Embryonic facial prominence (tissue), 1 donor: Measurements from ENCODE around the gene DPP6.

Experiments
- DNase-seq: peaks from one replicate; pipeline ENCODE4 v3.0.0-alpha.2; 2016; ENCODE audit errors: extremely low spot score

DPP6 gene

GRCh38 chr7:154232700-154233099, 180.5 kb downstream of the DPP6 start:
- no peak for DNase-seq

GRCh38 chr7:154241988-154242387, 189.8 kb downstream of the DPP6 start:
- DNase-seq: no peak

DNA sequence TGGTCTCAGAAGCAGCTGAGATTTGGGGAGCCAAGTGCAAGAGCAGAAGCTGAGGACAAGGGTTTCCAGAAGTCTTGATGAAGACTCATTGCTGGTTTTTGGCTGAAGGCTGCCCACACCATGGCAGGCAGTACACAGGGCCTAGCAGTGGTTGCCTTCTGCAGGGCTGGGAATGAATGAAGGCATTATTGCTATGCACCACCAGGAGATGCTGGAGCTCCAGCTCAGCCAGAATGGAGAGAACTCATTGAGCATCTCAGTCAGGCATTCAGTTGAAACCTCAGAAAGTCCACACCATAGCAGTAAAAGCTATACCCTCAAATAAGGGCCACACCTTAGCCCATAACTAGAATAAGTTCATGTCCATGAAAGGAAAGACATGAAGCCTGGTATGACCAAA, 190.5 kb downstream of the DPP6 start:
- no peak for DNase-seq

DNA sequence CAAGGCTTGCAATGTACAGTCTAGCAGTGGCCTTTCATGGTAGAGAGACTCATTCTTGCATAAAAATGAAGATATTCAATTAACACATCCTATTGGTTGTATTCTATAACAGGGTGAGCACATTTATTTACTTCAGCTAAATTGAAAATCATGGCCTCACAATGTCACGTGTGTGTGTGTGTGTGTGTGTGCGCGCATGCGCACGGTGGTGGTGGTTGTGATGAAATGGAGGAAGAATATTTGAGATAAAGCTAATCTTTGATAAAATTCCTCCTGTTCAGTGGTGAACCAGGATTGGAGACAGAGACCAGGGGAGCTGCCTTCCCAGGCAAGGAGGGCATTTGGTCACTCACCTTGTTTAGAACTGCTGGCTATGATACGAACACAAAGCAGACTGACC, 199.8 kb downstream of the DPP6 start:
- no peak for DNase-seq

DNA sequence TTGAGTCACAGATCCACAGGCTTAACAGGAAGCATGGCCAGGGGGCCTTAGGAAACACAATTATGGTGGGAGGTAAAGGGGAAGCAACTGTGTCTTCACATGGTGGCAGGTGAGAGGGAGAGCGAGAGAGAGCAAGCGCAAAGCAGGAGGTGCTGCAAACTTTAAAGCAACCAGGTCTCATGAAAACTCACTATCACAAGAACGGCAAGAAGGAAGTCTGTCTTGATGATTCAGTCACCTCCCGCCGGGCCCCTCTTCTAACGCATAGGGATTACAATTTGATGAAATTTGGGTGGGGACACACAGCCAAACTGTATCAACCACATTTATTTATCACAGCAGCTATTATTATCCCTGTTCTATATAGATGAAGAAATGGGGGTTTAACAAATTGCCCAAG, 201.6 kb downstream of the DPP6 start:
- DNase-seq: no peak

DNA sequence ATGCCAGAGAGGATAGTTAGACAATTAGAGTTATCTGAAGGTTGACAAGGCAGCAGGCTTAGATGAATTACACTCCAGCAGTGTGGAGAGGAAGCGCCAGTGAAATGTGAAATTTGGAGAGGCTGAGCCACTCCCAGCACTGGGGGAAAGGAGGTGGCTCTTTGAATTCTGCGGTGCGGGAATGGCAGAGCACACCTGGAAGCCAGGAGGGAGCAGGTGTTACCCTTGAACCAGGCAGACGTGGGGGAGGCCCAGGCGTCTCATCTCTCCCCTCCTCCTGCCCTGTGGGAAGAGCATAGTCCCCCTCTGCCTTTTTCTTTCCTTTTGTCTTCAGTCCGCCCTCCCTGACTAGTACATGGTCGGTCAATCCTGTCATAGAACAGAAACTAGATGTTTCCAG, 203.1 kb downstream of the DPP6 start:
- DNase-seq: no peak

DNA sequence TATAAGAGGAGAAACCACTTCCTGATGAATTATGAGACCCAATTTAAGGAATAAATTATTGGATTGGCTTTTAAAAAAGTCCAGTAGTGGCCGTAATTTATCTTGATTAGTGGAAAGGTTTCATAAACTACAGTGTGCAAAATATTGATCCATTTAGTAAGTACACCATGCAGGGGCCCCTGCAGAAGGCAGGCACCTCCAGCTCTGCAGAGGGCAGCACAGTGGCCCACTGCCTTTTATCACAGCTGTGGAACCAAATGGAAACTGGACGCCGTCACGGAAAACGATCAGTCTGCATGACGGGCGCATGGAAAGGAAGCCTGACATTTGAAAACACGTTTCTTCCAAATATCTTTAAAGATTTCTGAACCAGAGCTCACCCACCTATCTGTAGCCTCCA, 204.0 kb downstream of the DPP6 start:
- no peak for DNase-seq

- DNase-seq: no peak
Measured at GRCh38 chr7:154259396-154259795, 207.2 kb downstream of the DPP6 start.

DNA sequence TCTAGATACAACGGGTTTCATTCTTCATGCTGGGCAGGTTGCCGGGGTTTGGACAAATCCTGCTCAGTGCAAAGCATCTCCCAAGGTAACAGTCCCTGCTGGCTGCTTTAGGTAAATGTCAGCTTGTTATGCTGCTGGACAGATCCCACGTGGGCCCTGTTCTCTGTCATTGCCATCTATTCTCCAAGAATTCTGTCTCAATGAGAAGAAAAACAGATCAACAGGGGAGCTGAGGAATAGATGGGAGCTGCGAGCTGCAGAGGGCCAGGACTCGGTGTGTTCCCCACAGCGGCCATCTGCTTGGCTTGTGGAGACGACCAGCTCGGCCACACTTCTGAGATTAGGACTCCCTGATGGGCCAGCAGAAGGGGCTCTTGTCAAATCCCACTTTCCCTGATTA, 235.2 kb downstream of the DPP6 start:
- DNase-seq: no peak

DNA sequence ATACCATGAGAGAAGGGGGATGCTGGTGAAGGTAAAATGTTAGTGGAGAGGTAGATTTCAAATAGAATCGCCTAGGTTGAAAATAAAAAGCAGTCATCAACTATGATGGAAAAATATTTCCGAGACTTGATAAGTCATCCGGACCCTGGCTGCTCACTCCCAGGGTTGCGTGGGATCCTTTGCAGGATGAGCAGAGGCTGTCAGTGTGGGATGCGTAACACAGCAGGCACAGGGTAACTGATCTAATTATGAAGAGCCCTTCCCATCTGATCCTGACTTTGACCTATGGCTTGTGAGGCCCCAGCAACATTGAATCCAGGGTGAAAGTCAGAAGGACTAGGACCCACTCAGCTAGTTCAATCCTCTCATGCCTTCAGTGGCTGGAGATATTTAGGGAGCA, 236.9 kb downstream of the DPP6 start:
- DNase-seq: no peak

DNA sequence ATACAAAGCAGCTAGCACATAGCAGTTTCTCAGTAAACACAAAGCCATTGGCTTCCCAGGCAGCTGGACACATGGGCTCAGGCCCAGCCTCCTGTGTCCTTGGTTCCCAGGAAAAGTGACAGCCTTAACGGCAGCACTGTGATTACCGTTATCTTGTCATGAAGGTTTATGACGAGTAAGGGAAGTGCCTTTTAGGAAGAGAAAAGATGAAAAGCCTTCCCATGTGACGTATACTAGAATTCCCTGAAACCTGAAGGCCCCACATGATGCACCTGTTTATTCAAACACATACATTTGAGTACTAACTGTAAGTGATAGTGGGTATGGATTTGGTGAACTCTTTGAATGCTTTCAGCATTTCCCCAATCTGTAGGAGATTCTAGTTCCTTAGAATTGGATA, 244.2 kb downstream of the DPP6 start:
- no peak for DNase-seq

- no peak for DNase-seq
Measured at GRCh38 chr7:154299736-154300135, 247.5 kb downstream of the DPP6 start.

DNA sequence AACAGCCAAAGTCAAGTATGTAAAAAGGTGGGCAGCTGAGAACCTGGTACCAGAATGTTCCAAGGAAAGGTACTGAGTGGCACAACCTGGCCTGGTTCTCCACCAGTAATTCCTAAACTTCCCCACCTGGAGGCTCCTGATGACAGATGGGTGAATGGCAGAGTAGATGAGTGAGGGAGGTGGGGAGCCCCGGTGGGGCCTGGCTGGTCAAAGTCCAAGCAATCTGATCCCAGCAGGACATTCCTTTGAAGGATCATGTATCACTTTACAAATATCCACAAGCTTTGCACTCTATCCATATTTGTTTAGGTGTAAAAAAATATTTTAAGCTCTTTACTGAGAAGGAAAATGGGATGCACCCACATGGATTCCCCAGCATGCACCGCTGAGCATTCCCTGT, 250.2 kb downstream of the DPP6 start:
- no peak for DNase-seq

GRCh38 chr7:154304231-154304630, 252.0 kb downstream of the DPP6 start:
- no peak for DNase-seq

DNA sequence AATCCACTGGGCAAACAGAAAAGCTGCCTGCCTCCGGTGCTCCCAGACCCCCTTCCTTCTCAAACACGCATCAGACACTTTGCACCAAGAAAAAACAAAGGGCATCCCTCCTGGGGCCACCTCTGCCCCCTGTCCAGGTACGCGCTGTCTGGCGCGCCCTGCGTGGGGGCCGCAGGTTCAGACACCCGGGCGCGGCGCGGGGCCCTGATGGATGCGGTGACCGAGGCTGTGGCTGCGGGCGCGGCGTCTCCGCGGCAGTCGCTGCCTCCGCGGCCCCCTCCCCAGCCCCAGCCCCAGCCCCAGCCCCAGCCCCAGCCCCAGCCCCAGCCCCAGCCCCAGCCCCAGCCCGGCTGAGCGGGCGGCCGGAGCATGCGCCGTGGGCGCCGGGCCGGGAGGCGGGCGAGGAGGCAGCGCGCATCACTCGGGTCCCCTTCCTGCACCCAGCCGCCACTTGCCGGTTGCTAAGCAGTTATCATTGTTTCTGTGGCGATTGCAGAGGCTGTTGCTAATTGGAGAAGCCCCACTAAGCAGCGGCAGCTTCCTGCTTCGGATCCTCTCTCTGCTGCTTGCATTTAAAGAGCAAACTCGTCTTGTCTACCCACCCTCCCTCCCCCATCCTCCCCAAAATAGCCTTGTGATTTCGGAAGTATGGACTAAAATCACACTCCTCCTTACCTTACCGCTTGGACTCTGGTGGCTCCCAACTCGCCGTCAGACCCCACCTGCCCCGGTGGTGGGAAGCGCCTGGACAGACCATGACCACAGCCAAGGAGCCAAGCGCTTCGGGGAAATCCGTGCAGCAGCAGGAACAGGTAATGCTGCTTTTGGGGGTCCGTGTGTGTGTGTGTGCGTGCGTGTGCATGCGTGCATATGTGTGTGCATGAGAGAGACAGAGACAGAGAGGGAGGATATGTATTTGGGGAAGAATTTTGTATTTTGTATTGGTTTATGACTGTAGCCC, 252.8 kb downstream of the DPP6 start:
- no peak for DNase-seq

- DNase-seq: no peak
Measured at GRCh38 chr7:154306036-154306435, 253.8 kb downstream of the DPP6 start.

GRCh38 chr7:154308928-154309327, 256.7 kb downstream of the DPP6 start:
- DNase-seq: no peak

- DNase-seq: no peak
Measured at GRCh38 chr7:154310114-154310513, 257.9 kb downstream of the DPP6 start.

DNA sequence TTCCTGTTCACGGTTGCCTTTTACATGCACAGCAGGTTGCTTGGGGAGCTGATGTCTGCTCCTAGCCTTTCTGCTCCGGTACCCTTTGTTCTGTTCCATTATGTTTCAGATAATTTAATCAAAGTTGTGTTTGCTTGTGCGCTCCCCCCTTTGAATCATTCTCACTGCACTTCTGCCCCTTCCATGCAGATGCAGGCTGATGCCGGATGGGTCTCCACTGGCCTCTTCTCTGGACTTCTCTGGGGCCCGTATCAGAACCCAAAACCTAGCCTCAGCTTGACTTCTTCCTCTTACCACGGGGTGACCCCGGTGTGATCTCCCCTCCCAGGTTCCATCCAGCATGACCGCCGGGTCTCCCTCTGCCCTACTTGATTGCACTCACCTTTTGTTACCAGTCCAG, 272.0 kb downstream of the DPP6 start:
- no peak for DNase-seq

DNA sequence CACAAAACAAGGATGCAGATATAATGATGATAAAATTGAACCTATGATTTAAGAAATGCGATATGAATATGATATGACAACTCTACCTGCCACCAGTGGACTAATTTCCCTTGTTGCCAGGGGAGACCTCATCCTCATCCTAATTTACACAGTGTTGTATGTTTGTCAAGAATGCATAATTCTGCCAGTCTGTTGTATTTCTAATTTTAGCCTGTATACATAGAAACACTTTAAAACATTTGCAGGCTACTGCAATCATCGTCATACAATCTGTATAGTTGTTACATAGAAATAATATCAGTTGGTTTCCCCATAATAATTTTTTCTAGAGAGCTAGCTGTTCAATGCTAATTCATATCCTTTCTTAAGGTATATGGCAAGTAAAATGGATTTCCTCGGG, 274.2 kb downstream of the DPP6 start:
- DNase-seq: no peak

GRCh38 chr7:154330318-154330717, 278.1 kb downstream of the DPP6 start:
- no peak for DNase-seq

DNA sequence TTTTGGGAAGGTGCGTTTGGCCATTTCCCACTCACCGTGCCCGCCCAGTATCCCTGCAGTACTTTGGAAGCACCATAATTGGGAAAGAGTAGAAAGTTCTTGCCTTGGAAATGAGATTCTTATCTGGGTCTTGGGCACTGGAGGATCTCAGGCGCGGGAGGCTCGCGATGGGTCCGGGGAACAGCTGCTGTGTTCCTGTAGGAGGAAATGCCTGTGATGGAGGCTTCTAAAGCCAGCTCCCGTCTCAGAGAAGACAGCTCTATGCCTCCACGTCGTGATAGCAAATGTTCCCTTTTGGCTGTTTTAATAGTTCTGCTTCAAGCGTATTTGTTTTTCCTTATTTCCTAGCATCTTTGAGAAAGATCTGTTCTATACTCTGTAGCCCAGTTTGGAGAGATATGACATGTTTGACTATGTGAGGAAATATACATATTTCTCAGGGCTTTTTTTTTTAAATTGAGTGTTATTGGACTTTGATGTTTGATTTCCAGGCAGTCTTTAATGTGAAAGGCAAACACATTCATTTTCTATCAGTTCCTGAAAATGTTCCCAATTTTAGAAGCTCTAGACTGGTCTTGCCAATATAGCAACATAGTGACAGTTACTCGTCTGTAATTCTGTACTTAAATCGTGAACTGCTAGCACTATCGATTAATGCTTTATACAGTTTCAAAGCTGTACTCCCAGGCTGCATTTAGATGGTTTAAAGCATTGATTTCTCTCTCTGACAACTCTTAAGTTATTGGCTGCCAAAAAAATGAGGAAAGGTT, 280.8 kb downstream of the DPP6 start:
- no peak for DNase-seq

- DNase-seq: no peak
Measured at GRCh38 chr7:154336295-154336694, 284.1 kb downstream of the DPP6 start.
